Metanephros (tissue), 1 donor: ENCODE data around the gene GBGT1. TPM values are rescaled to one million over a fixed set of nuclear protein-coding genes. Genes with fewer than 3 reads are reported as not detected.

ENCODE experiments used
- total RNA-seq: library from RNA; depleted of rRNA; stranded (reverse); fragments of >200 nt; gene quantifications from one replicate; pipeline ENCODE4 v1.2.3, GENCODE V29; 2014

GBGT1 gene
- 5.6 TPM for total RNA-seq

GRCh38 chr9:133163504-133164172 lies at the start of gene GBGT1:
Gene GBGT1, minus strand, starts transcription at chr9:133163914. Its CDS starts 1,502 bp downstream, at chr9:133162412.

DNA sequence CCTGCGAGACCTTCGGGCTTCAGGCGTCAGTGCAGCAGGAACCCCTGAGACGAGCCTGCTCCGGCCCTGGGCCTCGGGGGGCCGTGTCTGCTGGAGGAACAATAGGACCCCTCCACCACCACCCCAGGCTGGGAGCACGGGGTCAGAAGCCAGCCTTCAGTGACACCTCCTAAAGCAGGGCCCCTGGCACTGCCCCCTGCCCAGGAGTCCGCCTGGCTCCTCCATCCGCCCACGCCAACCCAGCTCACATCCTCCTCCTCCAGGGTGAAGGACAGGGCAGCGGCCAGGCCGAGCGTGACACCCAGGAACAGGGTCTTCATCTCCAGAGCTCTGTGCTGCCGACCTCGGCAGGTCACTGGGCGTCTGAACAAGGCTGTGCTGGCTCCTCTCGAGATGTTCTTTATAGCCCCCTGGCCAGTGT lies 45.2 kb upstream of the GBGT1 start, which contains the start of gene OBP2B:
TSS of gene OBP2B (minus strand) at position 371 of the 421 bp plus-strand sequence. CDS start at position 320, 51 bp downstream.

GRCh38 chr9:133121198-133121914 lies 42.4 kb downstream of the GBGT1 start, which contains the start of gene RALGDS:
Gene RALGDS, minus strand, starts transcription at chr9:133121240. Its CDS starts 86 bp downstream, at chr9:133121154.

Other genes starting within 250 kb of the GBGT1 start
- 63.8 TPM for gene TSC1, start 219.3 kb downstream of the GBGT1 start, total RNA-seq
- 2.0 TPM for gene GFI1B, start 185.2 kb downstream of the GBGT1 start, total RNA-seq
- 46.4 TPM for gene GTF3C5, start 132.9 kb downstream of the GBGT1 start, total RNA-seq
- 4.4 TPM for gene CEL, start 101.9 kb downstream of the GBGT1 start, total RNA-seq
- 42.4 TPM for gene RALGDS, start 42.7 kb downstream of the GBGT1 start, total RNA-seq
- not detected for gene OBP2B, start 45.3 kb upstream of the GBGT1 start, total RNA-seq
- gene ABO, start 111.3 kb upstream of the GBGT1 start, total RNA-seq, result 5.1 TPM
- 18.0 TPM for gene SURF6, start 172.3 kb upstream of the GBGT1 start, total RNA-seq
- 27.1 TPM for gene MED22, start 184.2 kb upstream of the GBGT1 start, total RNA-seq
- 1,659 TPM for gene RPL7A, start 184.3 kb upstream of the GBGT1 start, total RNA-seq
- gene SURF1, start 192.6 kb upstream of the GBGT1 start, total RNA-seq, result 29.8 TPM
- 22.6 TPM for gene SURF2, start 192.6 kb upstream of the GBGT1 start, total RNA-seq
- gene SURF4, start 212.1 kb upstream of the GBGT1 start, total RNA-seq, result 148 TPM
- 2.0 TPM for gene STKLD1, start 212.5 kb upstream of the GBGT1 start, total RNA-seq